A549 (cell line): ENCODE data around the gene P2RX5. TPM values are rescaled to one million over a fixed set of nuclear protein-coding genes. Genes with fewer than 3 reads are reported as not detected.

ENCODE experiments used
- ATAC-seq, 2 experiments: fragments of 200-7000 bp in 1 of 2; fragments of >200 bp in 1 of 2; cut with Nextera tagmentation in 1 of 2; cut with Tn5 transposase in 1 of 2; 3 replicates each; pipeline versions ENCODE4 v1.8.0 to v1.9.1; 2018 to 2020; ENCODE audit warnings: mild to moderate bottlenecking in 1 of 2, moderate library complexity in 1 of 2
- CTCF ChIA-PET: fragments of 300-600 bp; sonication (Branson Sonifier 250); formaldehyde crosslinking; extraction: SDS; loops from one replicate; lab custom pipeline; 2021; ENCODE audit warnings: antibody characterized with exemption, inconsistent platforms; lab: Yijun Ruan, JAX
- POLR2A ChIA-PET: fragments of 350-600 bp; formaldehyde crosslinking; extraction: SDS; loops from one replicate; lab custom pipeline; 2021; ENCODE audit warnings: antibody characterized with exemption, inconsistent platforms; lab: Yijun Ruan, JAX
- DNase-seq, 2 experiments: peaks; one replicate each; pipeline versions ENCODE4 v3.0.0 to v3.0.0-alpha.2; 2011 to 2016; ENCODE audit warnings: low read depth in 1 of 2, low spot score in 1 of 2
- FAIRE-seq: peaks from 2 replicates; lab custom pipeline; 2011; peaks lifted over from hg19 to GRCh38; lab: Jason Lieb, UNC
- H3K27ac ChIP-seq, 2 experiments: fragments of >200 bp; sonication (Bioruptor Twin); formaldehyde crosslinking; 3 replicates each; pipeline ENCODE4 v1.5.1; 2016 to 2017
- H3K4me1 ChIP-seq: fragments of >200 bp; sonication (Bioruptor Twin); formaldehyde crosslinking; 3 replicates; pipeline ENCODE4 v1.6.1; 2016
- H3K4me2 ChIP-seq: fragments of >200 bp; sonication (Bioruptor Twin); formaldehyde crosslinking; 3 replicates; pipeline ENCODE4 v1.6.1; 2016
- H3K4me3 ChIP-seq: fragments of >200 bp; sonication (Bioruptor Twin); formaldehyde crosslinking; 3 replicates; pipeline ENCODE4 v1.5.1; 2016
- H3K9me3 ChIP-seq: fragments of >200 bp; sonication (Bioruptor Twin); formaldehyde crosslinking; 3 replicates; pipeline ENCODE4 v1.6.1; 2016
- EHF ChIP-seq: fragments of 250-450 bp; sonication (Bioruptor Pico); IDR thresholded peaks from 2 replicates; pipeline ENCODE4 v1.5.0; 2020; ENCODE audit warnings: mild to moderate bottlenecking
- ESRRA ChIP-seq: fragments of 150-350 bp; IDR thresholded peaks from 2 replicates; pipeline ENCODE4 v1.6.1; 2014; ENCODE audit warnings: mild to moderate bottlenecking, low read length, borderline replicate concordance
- FOSL2 ChIP-seq, 2 experiments: fragments of 450-650 bp in 1 of 2; fragments of >200 bp in 1 of 2; sonication (Bioruptor Twin) in 1 of 2; formaldehyde crosslinking; IDR thresholded peaks; 2 replicates each; pipeline versions ENCODE4 v1.5.0 to v1.6.1; 2016 to 2020; ENCODE audit warnings: mild to moderate bottlenecking in 1 of 2, moderate library complexity in 1 of 2
- GATA3 ChIP-seq: IDR thresholded peaks from 2 replicates; pipeline ENCODE4 v1.6.1; 2012; ENCODE audit warnings: borderline replicate concordance
- HDAC2 ChIP-seq: fragments of 200-600 bp; sonication (generic); IDR thresholded peaks from 2 replicates; pipeline ENCODE4 v1.6.1; 2016
- HEYL ChIP-seq: fragments of 250-450 bp; sonication (Bioruptor Pico); IDR thresholded peaks from 2 replicates; pipeline ENCODE4 v1.8.0; 2021; ENCODE audit warnings: mild to moderate bottlenecking, moderate library complexity
- HOXA7 ChIP-seq: fragments of 250-450 bp; sonication (Bioruptor Pico); IDR thresholded peaks from 2 replicates; pipeline ENCODE4 v1.5.0; 2020; ENCODE audit warnings: mild to moderate bottlenecking, moderate library complexity
- HOXB5 ChIP-seq: fragments of 250-450 bp; sonication (Bioruptor Pico); IDR thresholded peaks from 2 replicates; pipeline ENCODE4 v1.5.0; 2020; ENCODE audit warnings: mild to moderate bottlenecking, moderate library complexity
- JUNB ChIP-seq: fragments of >200 bp; sonication (Bioruptor Twin); formaldehyde crosslinking; IDR thresholded peaks from 2 replicates; pipeline ENCODE4 v1.6.1; 2016
- KDM1A ChIP-seq: fragments of 200-600 bp; sonication (generic); IDR thresholded peaks from 2 replicates; pipeline ENCODE4 v1.6.1; 2016; ENCODE audit warnings: low read depth, mild to moderate bottlenecking
- NFE2L2 ChIP-seq: fragments of 150-350 bp; conservative IDR thresholded peaks from 2 replicates; pipeline ENCODE4 v1.6.1; 2014; ENCODE audit warnings: low read length
- RAD21 ChIP-seq, 2 experiments: fragments of >200 bp in 1 of 2; sonication (Bioruptor Twin) in 1 of 2; formaldehyde crosslinking in 1 of 2; IDR thresholded peaks in 1 of 2; conservative IDR thresholded peaks in 1 of 2; 2 replicates in 1 of 2; 3 replicates in 1 of 2; pipeline ENCODE4 v1.6.1; 2012 to 2018; ENCODE audit warnings: inconsistent platforms in 1 of 2
- SREBF2 ChIP-seq: fragments of 450-650 bp; IDR thresholded peaks from 2 replicates; pipeline ENCODE4 v1.6.1; 2014; ENCODE audit warnings: mild to moderate bottlenecking, moderate library complexity
- WGBS: methylation state at CpG from one replicate; pipeline ENCODE4 v1.1.6; 2017; ENCODE audit errors: missing lambda C conversion rate; 5-methylcytosine and 5-hydroxymethylcytosine counted together
- polyA plus RNA-seq, 4 experiments: library from polyadenylated mRNA; depleted of rRNA in 3 of 4; stranded (reverse); fragments of >200 nt; fragmentation: RNase III in 1 of 4; extraction: RNeasy Plus Mini Kit Qiagen cat#74134 plus additional on column Dnase treatment in 1 of 4; gene quantifications; 2 replicates in 3 of 4; 3 replicates in 1 of 4; pipeline ENCODE4 v1.2.3, GENCODE V29; 2011 to 2017
- TF ChIP-seq, protein P1 (sequence below): fragments of >200 bp; sonication (Bioruptor Twin); formaldehyde crosslinking; IDR thresholded peaks from 3 replicates; pipeline ENCODE4 v1.5.1; 2016
- TF ChIP-seq, protein P2 (sequence below): fragments of 450-650 bp; IDR thresholded peaks from 2 replicates; pipeline ENCODE4 v1.6.1; 2014; ENCODE audit warnings: antibody characterized with exemption
- TF ChIP-seq, protein P3 (sequence below): fragments of 200-600 bp; sonication (generic); IDR thresholded peaks from 2 replicates; pipeline ENCODE4 v1.6.1; 2016; ENCODE audit warnings: antibody characterized with exemption, mild to moderate bottlenecking, moderate library complexity
- TF ChIP-seq, protein P4 (sequence below): fragments of >200 bp; sonication (Bioruptor Twin); formaldehyde crosslinking; IDR thresholded peaks from 2 replicates; pipeline ENCODE4 v1.6.1; 2016
- TF ChIP-seq, protein P5 (sequence below): IDR thresholded peaks from 2 replicates; pipeline ENCODE4 v1.6.1; 2012

P2RX5 gene
- polyA plus RNA-seq, 2 of the 4 experiments (the other 2 are of a cell fraction) = 7.8 to 10.6 TPM

DNA sequence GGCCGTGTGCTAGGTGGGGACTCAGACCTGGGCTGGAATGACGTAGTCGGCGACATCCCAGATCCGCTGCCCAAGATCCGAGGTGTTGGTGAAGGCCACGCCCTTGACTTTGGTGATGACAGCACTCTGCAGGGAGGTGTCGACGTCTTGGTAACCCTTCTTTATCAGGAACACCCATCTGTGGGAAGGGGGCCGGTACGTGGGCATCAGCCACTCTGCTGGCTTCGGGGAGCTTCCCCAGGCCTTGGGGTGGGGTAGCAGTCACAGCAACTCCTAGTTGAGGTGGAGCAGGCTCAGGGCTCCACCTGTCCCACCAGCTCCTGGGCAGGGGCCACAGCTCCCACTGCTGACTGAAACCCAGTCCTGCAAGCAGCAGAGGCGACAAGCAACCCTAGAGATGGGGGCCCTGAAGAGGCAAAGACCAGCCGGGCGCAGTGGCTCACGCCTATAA, 4.3 kb downstream of the P2RX5 start:
- Histone ChIP-seq H3K4me3 (no peak overlapping the region), H3K4me2 (no peak overlapping the region), H3K9me3 (no peaks in the 10 kb centered on the region), H3K27ac (no peak overlapping the region), H3K4me1 (peaks cover 8% of the 10 kb centered on the region; the same call in 2 of the 3 replicates)
- 90% methylated on average over 16 of the region's 16 CpGs for WGBS
- DNase-seq = no peak
- ChIA-PET POLR2A (no interaction called here), CTCF (interaction anchor here (0.5 to 1.2 kb wide), 6 partner anchors 9 to 802 kb away, joined by 3 to 6 read pairs (median 4); no protein-coding TSS in a partner anchor)
- 0 out of 6 replicates have a peak, but pooled peaks of 1 of the 2 experiments have one; percentile 10 for ATAC-seq
- TF ChIP-seq HDAC2 (no peak), RAD21 (conservative IDR thresholded peaks at IDR 0.05 in 1 of 2, IDR thresholded peaks at IDR 0.05 in 1 of 2) (no peak), HOXB5 (CRISPR knock-in tag) (no peak), JUNB (no peak), KDM1A (no peak), HEYL (no peak), FOSL2 (IDR thresholded peaks at IDR 0.05) (no peak), FOSL2 (CRISPR knock-in tag; IDR thresholded peaks at IDR 0.05) (no peak), ESRRA (no peak), EHF (CRISPR knock-in tag) (no peak), NFE2L2 (no peak)
- TF ChIP-seq, protein P1, sequence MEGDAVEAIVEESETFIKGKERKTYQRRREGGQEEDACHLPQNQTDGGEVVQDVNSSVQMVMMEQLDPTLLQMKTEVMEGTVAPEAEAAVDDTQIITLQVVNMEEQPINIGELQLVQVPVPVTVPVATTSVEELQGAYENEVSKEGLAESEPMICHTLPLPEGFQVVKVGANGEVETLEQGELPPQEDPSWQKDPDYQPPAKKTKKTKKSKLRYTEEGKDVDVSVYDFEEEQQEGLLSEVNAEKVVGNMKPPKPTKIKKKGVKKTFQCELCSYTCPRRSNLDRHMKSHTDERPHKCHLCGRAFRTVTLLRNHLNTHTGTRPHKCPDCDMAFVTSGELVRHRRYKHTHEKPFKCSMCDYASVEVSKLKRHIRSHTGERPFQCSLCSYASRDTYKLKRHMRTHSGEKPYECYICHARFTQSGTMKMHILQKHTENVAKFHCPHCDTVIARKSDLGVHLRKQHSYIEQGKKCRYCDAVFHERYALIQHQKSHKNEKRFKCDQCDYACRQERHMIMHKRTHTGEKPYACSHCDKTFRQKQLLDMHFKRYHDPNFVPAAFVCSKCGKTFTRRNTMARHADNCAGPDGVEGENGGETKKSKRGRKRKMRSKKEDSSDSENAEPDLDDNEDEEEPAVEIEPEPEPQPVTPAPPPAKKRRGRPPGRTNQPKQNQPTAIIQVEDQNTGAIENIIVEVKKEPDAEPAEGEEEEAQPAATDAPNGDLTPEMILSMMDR = no peak
- TF ChIP-seq, protein P2, sequence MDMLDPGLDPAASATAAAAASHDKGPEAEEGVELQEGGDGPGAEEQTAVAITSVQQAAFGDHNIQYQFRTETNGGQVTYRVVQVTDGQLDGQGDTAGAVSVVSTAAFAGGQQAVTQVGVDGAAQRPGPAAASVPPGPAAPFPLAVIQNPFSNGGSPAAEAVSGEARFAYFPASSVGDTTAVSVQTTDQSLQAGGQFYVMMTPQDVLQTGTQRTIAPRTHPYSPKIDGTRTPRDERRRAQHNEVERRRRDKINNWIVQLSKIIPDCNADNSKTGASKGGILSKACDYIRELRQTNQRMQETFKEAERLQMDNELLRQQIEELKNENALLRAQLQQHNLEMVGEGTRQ = no peak
- TF ChIP-seq, protein P3, sequence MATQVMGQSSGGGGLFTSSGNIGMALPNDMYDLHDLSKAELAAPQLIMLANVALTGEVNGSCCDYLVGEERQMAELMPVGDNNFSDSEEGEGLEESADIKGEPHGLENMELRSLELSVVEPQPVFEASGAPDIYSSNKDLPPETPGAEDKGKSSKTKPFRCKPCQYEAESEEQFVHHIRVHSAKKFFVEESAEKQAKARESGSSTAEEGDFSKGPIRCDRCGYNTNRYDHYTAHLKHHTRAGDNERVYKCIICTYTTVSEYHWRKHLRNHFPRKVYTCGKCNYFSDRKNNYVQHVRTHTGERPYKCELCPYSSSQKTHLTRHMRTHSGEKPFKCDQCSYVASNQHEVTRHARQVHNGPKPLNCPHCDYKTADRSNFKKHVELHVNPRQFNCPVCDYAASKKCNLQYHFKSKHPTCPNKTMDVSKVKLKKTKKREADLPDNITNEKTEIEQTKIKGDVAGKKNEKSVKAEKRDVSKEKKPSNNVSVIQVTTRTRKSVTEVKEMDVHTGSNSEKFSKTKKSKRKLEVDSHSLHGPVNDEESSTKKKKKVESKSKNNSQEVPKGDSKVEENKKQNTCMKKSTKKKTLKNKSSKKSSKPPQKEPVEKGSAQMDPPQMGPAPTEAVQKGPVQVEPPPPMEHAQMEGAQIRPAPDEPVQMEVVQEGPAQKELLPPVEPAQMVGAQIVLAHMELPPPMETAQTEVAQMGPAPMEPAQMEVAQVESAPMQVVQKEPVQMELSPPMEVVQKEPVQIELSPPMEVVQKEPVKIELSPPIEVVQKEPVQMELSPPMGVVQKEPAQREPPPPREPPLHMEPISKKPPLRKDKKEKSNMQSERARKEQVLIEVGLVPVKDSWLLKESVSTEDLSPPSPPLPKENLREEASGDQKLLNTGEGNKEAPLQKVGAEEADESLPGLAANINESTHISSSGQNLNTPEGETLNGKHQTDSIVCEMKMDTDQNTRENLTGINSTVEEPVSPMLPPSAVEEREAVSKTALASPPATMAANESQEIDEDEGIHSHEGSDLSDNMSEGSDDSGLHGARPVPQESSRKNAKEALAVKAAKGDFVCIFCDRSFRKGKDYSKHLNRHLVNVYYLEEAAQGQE = no peak
- TF ChIP-seq, protein P4, sequence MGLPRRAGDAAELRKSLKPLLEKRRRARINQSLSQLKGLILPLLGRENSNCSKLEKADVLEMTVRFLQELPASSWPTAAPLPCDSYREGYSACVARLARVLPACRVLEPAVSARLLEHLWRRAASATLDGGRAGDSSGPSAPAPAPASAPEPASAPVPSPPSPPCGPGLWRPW = no peak
- TF ChIP-seq, protein P5, sequence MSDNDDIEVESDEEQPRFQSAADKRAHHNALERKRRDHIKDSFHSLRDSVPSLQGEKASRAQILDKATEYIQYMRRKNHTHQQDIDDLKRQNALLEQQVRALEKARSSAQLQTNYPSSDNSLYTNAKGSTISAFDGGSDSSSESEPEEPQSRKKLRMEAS = no peak
- FAIRE-seq = no peak

DNA sequence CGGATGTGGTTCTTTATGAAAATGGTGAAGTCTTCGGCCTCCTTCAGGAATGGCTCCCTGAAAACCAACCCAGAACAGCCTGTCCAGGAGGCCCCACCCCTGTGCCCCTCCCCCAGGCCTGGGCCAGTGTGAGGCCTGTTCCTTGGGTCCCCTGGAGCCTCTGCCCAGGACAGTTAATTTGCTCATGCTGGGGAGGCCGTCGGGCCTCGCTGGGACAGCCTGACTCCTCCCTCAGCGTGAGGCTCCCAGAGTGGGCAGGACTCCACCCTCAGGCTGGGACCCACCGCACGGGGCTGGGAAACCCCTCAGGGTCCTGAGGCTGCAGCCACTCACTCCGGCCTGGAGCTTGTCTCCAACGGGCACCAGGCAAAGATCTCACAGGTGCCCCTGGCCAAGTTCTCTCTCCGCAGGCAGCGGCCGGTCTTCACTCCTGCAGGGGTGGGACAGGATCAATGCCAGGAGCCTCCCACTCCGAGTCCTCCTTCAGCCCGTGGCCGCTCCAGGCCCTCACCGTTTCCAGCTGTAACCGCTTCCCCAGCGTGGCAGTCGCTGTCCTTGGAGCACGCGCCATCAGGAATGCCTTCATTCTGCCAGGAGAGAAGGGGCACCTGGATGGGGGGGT, 5.8 kb downstream of the P2RX5 start:
- WGBS = 94% methylated on average over 18 of the region's 22 CpGs
- Histone ChIP-seq H3K27ac (no peak overlapping the region), H3K4me3 (no peak overlapping the region), H3K9me3 (no peaks in the 10 kb centered on the region), H3K4me1 (peaks cover 7% of the 10 kb centered on the region; the same call in 2 of the 3 replicates), H3K4me2 (no peak overlapping the region)
- peak; percentile 21 to 45; a peak in 2 of 6 replicates for ATAC-seq
- TF ChIP-seq GATA3 (no peak), SREBF2 (no peak), HOXA7 (CRISPR knock-in tag) (no peak)
- TF ChIP-seq, protein P4 = no peak
- DNase-seq = no peak
- FAIRE-seq = no peak
- POLR2A ChIA-PET = no interaction called here
- CTCF ChIA-PET = interaction anchor here (0.9 to 2.1 kb wide), 2 partner anchors 11 to 47 kb away, joined by 3 to 6 read pairs; no protein-coding TSS in a partner anchor
